Stimulated activated CD4-positive, alpha-beta T cell treated with anti-CD3 and anti-CD28 coated beads, TNF-alpha, amount 100 ng/mL, for 48 hours (primary cell): ENCODE results near the gene DDX24.

Experiments used
- DNase-seq, 3 donors: peaks; one replicate each; pipeline ENCODE4 v3.0.0-alpha.2; 2020; ENCODE audit warnings: low read depth in 3 of 3

DDX24 gene

DNA sequence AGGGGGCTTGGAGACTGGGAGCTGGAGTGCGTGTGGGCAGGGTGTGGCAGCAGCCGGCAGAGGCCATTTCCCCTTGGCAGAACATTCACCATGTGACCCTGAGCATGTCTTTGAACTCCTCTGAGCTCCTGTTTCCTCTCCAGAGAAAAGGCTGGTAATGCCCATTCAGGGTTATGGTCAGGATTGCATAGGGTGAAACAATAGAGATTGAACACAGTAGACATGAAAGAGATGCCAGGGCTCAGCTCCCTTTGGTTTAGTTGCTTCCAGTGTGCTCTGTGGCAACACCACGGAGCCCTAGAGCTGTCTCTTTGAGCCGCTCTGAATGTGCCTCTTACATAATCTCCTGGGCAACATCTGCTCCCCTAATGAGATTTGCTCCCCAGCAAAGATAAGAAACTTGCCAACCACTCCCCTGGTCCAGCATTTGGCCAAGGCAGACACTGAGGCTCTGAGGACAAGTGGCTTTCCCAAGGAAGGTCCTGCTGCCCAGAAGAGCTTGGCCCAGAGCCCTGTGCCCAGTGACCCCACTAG, 34.1 kb upstream of the DDX24 start:
- DNase-seq: no peak

DNA sequence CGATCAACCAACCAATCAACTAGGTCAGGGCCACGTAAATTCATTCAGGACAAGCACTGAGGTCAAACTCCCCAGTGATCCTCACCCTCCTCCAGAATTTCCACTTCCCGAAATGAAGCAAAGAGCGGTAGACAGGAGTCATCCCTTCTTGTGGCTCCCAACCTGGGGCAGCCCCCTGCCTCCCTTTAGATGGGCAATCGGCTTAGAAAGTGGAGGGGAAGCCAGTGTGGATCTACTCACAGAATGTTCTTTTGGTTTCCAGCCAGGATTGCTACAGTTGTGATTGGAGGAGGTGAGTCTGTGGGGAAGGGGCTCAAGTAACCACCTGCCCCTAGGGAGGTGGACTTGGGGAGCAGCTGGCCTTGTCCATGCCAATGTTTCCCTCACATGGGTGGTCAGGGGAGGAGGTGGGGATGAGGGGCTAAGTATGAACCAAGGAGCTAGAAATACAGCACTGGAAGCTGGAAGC, 33.6 kb upstream of the DDX24 start:
- DNase-seq: no peak

DNA sequence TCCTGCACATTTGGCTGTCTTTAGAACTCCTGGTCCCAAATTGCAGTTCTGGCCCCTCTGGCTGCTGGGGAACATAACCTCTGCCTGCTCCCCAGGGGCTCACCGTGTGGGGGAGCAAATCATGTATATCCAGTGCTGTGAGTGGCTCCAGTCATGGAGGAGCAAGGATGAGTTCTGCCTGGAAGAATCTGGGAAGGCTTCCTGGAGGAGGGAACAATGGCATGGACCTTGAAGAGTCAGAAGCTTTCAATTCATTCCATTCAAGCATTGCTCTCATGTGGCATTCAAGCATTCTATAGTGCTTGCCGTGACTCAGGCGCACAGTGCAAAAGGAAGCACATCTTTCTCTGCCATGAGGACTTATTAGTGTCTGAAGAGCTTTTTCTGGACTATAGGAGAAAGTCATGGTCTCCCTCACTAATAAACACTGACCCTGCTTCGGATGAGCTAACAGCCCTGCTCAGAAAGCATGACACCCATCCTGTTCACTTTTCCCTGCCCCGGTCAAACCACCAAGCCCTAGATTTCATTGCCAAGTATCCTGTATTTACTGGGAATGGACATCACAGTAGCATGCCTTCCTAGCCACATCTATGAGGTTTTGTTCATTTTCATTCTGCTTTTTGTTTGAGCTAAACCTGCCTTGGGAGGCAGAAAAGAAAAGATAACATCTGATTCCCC, 33.0 kb upstream of the DDX24 start:
- DNase-seq: no peak

DNA sequence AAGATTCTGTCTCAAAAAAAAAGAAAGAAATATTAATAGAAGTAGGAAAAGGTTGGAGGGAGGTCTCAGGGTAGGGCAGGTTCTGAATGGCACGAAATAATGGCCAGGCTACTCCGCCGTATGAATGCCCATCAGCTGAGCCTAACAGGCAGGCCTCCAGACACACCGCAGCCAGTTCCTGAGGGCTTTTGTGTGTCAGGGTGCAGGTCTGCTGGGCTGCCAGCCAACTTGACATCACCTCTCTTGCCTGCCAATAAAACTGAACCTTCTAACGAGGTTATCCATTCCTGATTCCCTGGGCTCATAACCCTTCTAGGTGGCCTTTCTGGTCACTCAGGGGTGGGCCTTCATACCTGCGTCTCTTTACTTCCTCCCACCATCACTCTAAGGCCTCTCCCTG, 32.5 kb upstream of the DDX24 start:
- no peak for DNase-seq

DNA sequence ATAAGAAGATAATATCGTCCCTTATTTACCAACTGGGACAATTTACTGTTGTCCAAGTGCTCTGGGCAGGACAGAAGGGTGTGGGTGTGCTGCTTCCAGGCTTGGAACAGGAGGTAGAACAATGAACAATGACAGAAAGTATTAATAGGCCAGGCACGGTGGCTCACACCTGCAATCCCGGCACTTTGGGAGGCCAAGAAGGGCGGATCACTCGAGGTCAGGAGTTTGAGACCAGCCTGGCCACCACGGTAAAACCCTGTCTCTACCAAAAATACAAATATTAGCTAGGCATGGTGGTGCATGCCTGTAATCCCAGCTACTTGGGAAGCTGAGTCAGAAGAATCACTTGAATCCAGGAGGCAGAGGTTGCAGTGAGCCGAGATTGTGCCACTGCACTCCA, 32.1 kb upstream of the DDX24 start:
- no peak for DNase-seq

DNA sequence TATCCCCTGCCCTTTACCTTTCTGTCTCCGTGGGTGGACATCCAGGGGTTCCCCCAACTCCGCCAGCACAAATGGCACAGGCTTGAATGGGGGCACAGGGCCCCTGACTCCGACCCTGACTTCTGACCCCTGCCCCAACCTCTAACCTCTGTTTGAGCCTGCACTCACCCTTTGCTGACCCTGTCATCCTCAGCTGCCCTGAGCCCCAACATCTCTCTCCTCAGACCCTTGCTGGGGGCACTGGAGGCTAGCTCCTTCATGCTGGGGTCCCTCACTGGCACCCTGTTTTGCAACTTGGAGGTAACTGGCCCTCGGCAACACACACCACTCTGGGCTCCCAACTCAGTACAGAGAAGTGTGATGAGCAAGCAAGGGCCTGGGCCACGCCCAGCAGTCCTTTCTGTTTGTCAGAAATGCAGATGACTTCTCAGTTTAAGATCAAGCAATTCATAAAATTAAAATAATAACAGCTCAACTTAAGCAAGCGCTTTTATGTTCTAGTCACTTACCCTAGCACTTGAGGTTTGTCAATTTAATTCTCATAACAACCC, 31.6 kb upstream of the DDX24 start:
- DNase-seq: no peak

DNA sequence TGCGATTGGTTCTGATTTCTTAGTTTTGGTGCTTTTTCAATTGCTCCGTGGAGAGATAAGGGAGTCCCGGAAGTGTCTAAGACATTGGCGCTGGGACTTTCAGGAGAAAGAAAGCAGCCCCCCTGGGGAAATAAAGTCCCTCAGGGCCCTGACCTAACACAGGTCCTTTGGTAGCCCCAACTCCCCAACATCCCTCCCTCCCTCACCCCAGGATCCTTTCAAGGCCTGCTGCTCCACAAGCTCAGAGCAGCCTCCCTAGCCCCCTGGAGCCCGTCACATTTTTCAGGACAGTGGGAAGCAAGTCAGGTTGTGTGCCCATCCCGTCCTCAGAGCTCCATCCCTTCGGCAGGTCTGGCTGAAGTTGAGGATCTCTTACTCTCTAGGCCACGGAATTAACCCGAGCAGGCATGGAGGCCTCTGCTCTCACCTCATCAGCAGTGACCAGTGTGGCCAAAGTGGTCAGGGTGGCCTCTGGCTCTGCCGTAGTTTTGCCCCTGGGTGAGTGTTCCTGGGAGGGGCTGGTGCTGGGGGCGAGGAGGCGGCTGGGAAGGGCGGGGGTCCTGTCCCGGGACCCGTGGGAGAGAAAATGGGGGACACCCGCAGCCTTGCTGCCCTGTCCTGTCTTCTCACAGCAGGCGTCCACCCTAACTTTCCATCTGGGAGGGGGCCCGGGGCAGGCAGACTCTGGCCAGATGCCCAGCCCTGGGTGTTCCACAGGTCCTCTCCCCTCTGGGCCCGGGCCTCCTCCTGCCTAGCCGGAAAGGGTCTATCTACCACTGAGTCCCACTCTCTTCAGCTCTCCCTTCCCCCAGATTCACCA, 30.5 kb upstream of the DDX24 start:
- no peak for DNase-seq

DNA sequence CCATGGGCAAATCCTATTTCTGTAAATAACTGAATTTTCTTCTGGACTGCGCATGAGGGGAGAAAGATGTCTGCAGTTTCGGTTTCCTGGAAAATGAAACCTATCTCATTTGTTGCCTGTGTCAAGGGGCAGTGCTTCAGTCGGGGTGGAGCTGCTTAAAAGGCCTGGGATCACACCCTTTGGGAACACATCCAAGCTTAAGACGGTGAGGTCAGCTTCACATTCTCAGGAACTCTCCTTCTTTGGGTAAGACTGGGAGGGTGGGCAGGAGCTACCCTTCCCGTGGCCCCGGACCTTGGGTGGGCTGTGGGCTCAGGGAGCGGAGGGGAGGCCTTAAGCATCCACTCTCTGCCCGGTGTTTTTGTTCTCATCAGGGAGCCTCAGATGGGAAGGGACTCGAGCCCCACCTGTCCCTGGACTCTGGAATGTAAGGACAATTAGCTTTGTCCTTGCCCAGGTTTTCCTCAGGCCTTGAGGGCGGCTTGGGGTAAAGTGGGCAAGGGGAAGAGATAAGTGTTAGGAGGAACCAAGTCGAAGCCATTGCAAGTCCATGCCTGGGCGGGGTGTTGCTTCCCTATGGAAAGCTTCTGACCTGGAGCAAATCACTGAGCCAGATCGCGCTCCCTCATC, 29.7 kb upstream of the DDX24 start, which contains the start of gene IFI27:
Gene IFI27 (plus strand): TSS at position 185 of the 630 bp plus-strand sequence.
- DNase-seq: no peak

DNA sequence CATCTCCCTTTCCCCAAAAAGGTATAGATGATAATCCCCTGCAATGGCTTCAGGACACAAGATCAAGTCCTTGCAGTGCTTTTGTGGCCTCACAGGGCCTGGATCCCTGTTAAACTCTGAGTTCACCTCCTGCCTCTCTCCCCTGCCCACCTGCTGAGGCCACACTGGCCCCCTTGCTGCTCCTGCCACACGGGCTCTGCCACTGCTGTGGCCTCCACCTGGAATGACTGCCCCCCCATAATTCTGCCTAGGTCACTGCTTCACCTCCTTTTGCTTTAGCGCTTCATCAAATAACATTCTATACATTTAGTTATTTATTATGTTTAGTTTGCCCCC, 28.9 kb upstream of the DDX24 start:
- no peak for DNase-seq

DNA sequence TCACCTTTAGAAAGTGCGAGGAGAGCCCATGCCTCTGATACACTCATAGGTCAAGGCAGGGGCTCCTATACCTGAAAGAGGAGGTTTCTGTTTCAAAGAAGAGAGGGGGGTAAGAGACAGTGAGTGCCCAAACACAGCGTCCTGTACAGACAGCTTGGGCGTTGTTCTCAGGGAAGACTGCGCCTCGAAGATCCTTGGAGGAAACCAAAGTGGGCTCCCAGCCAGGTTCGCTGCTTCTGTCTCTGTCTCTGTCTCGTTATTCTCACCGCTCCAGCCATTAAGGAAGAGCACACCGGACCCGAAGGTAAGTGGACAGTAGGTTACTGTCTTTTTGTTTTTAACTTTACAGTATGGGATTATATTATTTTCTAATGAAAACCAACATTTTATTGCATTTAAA, 23.7 kb upstream of the DDX24 start:
- no peak for DNase-seq

DNA sequence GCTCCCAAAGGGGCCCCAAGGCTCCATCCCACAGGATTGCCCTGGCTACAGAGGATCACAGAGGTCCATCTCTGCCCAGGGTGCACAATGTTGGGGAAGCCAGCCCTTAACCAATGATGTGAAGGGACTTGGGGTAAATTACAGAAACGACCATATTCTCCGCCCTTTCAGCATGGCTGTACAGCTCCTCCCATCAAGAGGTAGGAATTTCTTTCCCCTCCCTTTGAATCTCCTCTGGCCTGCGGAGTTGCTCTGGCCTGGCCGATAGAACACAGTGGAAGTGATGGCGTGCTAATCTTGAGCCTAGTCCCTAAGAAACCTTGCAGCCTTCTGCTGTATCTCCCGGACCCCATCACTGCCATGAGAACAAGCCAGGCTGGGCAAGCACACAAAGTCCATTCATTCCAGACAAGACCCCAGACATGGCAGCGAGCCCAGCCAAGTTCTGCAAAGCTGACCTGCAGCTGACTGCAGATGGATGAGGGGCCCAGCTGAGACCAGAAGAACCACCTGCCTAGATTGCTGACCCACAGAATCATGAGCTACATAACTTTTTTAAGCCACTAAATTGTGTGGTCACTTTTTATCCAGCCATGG, 22.6 kb upstream of the DDX24 start:
- DNase-seq: no peak

DNA sequence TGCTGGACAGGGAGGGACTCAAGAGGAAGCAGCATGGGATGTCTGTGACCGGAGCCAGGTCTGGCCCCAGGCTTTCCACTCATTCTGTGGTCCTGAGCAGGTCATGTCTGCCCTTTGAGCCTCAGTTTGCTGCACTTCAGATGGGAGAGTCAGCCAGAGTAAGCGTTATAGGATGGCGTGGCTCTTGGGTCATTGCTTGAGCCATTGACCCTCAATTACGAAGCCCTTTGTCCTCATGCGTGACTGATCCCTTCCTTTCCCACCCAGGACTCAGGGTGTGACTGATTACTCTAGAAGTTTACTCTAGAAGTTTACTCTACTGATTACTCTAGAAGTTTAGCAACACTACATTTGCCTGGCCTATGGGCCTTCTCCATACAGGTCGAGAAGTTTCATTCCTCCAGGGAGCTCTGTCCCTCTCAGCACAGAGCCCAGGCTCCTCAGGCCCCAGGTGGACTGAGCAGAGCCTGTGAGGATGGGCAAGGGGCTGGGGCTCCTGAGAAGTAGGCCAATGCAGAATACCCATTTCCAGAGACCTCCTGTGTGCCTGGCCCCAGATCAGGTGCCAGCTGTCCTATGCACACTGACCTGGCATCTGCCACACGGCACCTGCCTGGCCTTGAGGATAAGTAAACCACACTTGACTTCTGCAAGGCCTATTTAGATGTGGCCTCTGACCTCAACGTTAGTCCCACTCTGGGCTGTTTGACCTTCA, 21.9 kb upstream of the DDX24 start:
- DNase-seq: no peak

DNA sequence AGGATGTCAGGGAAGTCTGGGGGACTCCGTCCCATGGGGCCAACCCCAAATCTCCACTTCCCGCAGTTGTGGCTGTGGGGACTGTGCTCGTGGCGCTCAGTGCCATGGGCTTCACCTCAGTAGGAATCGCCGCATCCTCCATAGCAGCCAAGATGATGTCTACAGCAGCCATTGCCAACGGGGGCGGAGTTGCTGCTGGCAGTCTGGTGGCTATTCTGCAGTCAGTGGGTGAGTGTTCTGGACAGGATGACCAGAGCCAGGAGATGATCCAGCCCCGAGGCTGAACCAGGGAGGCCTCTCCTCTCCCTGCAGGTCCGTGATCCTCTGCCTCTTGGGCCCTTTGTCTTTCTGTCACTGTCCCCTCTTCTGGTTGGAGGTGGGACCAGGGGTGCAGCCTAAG, 20.7 kb upstream of the DDX24 start:
- no peak for DNase-seq

DNA sequence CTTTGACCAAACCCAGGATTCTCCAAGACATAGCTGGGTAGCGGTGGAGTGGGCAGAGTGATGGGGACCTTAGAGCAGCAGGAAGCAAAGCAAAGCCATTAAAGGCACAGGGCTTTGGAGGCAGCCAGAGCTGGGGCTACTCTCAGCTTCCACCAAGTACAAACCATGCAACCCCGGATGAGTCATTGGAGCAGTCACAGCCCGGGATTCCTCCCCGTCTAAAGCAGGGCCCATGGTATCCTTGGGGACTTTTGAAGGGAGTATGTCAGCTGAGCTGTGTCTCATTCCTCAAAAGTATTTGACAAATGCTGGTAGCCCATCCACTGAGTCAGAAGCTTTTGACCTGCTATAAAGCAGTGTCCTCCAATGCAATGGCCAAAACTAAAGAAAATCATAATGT, 19.8 kb upstream of the DDX24 start:
- DNase-seq: no peak

DNA sequence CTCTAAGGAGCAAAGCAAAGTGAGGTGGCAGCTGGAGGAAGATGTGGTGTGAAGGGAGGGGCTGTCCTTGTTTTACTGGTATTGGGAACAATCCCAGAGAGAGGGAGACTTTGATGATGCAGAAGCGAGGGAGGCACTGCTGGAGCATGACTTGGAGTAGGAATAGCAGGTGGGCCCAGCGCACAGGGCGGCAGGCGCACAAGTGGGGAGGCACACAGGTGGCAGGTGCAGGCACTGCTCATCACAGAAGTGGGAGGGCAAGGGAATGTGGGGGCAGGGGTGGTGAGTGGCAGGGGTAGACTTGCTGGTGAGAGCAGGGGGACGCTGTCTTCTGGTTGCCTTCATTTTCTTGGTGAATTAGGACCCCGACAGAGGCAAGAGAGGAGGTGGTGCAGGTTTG, 18.0 kb upstream of the DDX24 start:
- DNase-seq: no peak

DNA sequence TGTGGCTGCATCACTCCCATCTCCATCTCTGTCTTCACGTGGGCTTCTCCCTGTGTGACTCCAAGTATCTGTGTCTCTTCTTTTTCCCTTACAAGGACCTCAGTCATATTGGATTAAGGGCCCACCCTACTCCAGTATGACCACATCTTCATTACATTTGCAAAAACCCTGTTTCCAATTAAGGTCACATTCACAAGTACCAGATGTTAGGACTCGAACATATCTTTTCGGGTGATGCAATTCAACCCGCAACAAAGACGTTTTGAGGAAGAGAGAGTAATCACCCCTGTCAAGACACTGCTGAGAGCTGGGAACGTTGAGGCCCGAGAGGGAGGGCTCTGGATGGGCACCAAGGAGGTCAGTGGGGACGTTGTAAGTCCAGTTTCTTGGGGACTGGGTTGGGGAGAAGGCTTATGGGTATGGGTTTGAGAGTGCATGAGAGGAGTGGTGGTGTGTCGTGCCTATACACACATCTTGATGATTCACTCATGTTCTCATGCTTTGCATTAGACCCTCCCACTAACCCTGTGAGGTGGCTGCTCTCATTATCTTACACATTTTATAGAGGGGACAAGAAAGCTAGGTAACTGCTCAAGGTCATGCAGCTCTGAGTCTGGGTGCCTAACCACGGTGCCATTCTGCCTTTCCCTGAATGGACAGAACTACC, 17.5 kb upstream of the DDX24 start:
- DNase-seq: no peak

DNA sequence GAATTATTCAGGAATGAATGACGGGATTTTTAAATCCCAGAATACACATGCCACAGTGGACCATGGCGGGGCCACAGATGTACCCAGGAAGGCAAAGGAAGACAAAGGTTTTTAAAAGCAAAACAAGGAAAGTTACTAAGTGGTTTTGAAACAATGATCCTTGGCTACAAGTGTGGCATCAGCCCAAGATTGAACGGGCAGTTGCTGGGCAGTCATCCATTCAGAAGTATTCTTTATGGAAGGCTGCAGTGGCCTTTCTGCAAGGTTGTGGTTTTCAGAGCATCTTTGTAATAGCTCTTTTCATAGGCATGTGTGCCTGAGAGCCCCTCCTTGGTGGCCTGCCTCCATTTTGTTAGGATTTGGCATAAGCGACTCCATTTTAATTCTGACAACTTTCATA, 16.1 kb upstream of the DDX24 start:
- no peak for DNase-seq

DNA sequence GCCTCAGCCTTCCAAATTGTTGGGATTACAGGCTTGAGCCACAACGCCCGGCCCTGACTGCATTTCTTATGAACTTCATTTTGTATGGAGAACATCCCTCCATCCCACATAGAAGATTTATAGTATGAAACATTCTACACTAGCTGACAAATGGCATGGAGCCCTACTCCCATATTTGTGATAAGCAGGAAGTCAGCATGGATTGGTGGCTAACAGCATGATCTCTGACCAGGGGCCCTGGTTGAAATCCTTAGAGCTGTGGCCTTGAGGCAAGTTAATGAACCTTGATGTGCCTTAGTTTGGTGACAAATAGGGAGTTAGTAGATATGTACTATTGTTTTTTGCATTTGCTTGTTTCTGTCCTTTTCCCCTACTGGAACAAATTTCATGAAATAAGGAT, 12.4 kb upstream of the DDX24 start:
- no peak for DNase-seq

DNA sequence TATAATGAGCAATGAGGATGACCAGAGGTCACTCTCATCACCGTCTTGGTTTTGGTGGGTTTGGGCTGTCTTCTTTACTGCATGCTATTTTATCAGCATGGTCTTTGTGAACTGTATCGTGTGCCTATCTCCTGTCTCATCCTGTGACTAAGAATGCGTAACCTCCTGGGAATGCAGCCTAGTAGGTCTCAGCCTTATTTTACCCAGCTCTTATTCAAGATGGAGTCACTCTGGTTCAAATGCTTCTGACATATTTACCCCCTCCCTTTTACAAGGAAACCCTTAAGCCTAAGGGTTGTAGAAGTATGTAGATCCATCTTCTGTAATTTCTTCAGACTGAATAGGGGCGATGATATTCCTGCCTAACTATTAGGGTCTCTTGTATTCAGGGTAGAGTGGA, 8.5 kb upstream of the DDX24 start:
- no peak for DNase-seq

DNA sequence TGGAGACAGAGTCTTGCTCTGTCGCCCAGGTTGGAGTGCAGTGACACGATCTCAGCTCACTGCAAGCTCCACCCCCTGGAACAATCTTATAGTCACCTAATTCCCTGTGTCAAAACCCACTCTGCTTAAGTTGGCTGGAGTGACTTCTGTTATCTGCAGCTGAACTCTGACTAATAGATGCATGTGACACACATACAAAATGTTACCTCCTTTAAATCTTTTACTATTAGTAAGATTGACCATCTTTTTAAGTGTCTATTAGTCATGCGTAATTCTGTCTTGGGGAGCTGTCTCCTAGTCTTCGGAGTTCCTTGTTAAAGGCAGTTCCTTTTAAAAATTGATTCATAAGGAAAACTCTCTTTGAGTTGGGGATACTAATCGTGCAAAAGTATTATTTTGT, 7.5 kb upstream of the DDX24 start:
- no peak for DNase-seq

DNA sequence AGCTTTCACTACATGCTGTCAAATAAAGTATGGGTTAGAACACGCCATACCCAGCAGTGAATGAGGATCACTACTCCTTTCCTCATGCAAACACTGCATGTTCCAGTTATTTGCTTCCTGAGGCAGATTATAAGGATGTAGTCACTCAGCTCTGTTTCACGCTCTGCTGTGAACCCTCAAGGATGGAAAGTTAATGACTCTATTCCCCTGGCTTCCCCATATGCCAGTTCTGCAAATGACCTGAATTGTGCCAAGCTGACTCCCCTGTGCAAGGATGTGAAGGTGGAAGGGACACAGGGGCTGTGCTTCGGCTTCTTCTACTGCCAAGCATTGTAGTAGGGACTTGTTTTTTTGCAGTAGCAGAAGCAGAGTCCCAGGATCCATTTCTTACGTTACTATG, 6.9 kb upstream of the DDX24 start:
- no peak for DNase-seq
